ENCODE measurements around the gene PATJ.

DNA sequence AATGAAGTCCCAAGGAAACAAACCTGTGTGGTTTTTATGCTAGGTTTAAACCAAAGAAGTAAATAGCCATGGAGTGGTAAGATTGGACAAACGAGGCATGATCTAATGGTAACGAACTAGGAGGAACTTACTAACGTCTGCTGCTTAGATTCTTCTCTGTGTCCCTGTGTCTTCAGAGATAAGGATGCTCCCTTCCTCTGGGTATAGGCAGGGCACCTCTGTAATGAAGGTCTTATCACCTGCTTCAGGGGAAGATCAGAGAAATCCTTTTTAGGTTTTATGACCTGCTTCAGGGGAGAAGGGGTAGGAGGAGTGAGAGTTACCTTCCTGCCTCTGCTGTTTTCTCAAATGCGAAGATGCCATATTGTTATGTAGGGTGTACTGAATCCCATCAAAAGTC is 237.4 kb downstream of the PATJ start:
- TF ChIP-seq, protein P1, sequence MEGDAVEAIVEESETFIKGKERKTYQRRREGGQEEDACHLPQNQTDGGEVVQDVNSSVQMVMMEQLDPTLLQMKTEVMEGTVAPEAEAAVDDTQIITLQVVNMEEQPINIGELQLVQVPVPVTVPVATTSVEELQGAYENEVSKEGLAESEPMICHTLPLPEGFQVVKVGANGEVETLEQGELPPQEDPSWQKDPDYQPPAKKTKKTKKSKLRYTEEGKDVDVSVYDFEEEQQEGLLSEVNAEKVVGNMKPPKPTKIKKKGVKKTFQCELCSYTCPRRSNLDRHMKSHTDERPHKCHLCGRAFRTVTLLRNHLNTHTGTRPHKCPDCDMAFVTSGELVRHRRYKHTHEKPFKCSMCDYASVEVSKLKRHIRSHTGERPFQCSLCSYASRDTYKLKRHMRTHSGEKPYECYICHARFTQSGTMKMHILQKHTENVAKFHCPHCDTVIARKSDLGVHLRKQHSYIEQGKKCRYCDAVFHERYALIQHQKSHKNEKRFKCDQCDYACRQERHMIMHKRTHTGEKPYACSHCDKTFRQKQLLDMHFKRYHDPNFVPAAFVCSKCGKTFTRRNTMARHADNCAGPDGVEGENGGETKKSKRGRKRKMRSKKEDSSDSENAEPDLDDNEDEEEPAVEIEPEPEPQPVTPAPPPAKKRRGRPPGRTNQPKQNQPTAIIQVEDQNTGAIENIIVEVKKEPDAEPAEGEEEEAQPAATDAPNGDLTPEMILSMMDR (IDR thresholded peaks at IDR 0.05): no peak
- TF ChIP-seq EP300 (IDR thresholded peaks at IDR 0.05): no peak
- no peak for TF ChIP-seq POLR2AphosphoS5 (IDR thresholded peaks at IDR 0.05)

All from esophagus muscularis mucosa (tissue), 4 donors.